ENCODE results near the gene ZDHHC7.

The ZDHHC7 gene

DNA sequence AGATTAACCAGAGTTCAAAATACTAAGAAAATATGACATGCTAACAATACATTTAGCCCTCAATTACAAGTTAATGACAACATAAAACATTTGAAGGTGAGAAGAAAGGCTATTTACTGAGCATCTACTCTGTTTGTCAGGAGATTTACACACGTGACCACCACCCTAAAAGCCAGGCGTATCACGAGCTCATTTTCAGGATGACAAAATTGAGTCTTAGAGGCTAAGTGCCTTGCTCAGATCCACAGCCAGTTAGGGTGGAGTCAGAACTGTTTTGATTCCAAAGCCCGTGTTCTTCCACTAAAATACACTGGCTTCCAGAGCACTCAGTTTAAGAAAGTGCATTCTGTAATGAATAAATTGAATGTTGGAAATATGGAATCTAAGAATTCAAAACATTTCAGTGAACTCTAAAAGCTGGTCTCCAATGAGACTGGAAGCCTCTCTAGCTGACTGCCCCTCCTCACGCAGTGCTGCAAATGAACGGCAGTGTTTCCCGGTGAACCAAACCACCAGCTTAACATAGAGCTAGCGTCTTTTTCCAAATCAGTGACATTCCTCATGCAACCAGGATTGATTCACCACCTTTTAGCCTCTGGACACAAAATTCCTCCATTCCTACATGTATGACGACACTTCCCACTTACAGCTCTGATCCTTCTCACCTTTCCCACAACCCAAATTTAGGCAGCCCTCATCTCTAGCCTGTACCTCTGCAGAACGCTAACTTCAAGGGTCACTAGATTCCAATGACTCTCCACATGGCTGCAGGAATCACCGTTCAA is 5.9 kb downstream of the ZDHHC7 start:
- CTCF ChIA-PET: interaction anchor here (1.0 to 2.2 kb wide), 5 partner anchors 10 to 251 kb away, joined by 3 to 8 read pairs (median 3); no protein-coding TSS in a partner anchor
- POLR2A ChIA-PET: interaction anchor here (0.5 kb wide), 1 partner anchor 1310 kb away, joined by 3 read pairs; no protein-coding TSS in a partner anchor
- no peak for DNase-seq (ENCODE audit: extremely low spot score)
- no peak for TF ChIP-seq CTCF (IDR thresholded peaks at IDR 0.05; ENCODE audit: control extremely low read depth, extremely low read depth, low read depth, missing control alignments)

GRCh38 chr16:85004587-85005205 is 6.6 kb downstream of the ZDHHC7 start:
- no peak for TF ChIP-seq CTCF (IDR thresholded peaks at IDR 0.05; ENCODE audit: control extremely low read depth, extremely low read depth, low read depth, missing control alignments)
- CTCF ChIA-PET: interaction anchor here (1.1 to 2.2 kb wide), 3 partner anchors 9 to 34 kb away, joined by 3 to 8 read pairs (median 6); no protein-coding TSS in a partner anchor
- POLR2A ChIA-PET: no interaction called here
- no peak for DNase-seq (ENCODE audit: extremely low spot score)

DNA sequence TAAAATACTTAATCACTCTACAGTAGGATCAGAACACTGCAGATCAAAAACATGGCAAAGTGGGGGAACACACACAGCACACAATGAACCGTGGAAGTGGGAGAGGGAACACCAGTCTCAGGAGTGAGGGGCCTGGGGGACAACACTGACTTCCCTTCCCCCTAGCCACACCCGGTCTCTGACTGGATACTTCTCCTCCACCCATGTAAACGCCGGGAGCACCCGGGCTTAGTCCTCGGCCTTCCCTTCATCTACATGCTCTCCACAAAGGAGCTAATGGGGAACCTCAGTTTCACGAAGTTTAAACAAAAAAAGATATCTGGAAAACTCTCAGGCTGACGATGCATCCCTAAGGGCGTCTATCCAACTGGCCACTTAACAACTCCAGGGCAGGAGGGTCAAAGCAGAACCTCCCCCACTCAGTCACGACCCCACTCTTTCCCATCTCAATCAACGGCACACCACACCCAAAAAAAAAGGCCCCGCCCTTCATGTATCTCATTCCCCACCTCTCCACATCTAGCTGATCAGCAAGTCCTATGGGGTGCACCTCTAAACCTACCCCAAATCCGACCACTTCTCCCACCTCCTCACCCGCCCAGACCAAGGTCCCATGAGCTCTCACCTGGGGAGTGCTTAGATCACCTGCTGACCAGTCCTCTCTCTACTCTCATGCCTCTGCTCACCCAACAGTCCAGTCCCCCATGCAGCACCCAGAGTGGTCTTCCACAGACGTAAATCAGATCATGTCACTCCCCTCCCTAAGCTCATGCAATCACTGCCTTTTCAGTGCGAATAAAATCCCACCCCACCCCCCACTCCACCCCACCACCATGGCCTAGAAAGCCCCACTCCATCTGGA is 7.4 kb downstream of the ZDHHC7 start:
- ChIA-PET CTCF (interaction anchor here (0.6 to 1.2 kb wide), 3 partner anchors 21 to 33 kb away, joined by 3 read pairs; no protein-coding TSS in a partner anchor), POLR2A (no interaction called here)
- no peak for TF ChIP-seq CTCF (IDR thresholded peaks at IDR 0.05; ENCODE audit: control extremely low read depth, extremely low read depth, low read depth, missing control alignments)
- DNase-seq (ENCODE audit: extremely low spot score): no peak

GRCh38 chr16:85003076-85003475 is 8.3 kb downstream of the ZDHHC7 start:
- POLR2A ChIA-PET: no interaction called here
- TF ChIP-seq CTCF (IDR thresholded peaks at IDR 0.05; ENCODE audit: control extremely low read depth, extremely low read depth, low read depth, missing control alignments): no peak
- CTCF ChIA-PET: interaction anchor here (1.2 kb wide), 1 partner anchor 22 kb away, joined by 3 read pairs; no protein-coding TSS in a partner anchor
- no peak for DNase-seq (ENCODE audit: extremely low spot score)

GRCh38 chr16:85002608-85003007 is 8.7 kb downstream of the ZDHHC7 start:
- POLR2A ChIA-PET: no interaction called here
- CTCF ChIA-PET: interaction anchor here (1.1 kb wide), 1 partner anchor 112 kb away, joined by 3 read pairs; no protein-coding TSS in a partner anchor
- no peak for DNase-seq (ENCODE audit: extremely low spot score)
- no peak for TF ChIP-seq CTCF (IDR thresholded peaks at IDR 0.05; ENCODE audit: control extremely low read depth, extremely low read depth, low read depth, missing control alignments)

DNA sequence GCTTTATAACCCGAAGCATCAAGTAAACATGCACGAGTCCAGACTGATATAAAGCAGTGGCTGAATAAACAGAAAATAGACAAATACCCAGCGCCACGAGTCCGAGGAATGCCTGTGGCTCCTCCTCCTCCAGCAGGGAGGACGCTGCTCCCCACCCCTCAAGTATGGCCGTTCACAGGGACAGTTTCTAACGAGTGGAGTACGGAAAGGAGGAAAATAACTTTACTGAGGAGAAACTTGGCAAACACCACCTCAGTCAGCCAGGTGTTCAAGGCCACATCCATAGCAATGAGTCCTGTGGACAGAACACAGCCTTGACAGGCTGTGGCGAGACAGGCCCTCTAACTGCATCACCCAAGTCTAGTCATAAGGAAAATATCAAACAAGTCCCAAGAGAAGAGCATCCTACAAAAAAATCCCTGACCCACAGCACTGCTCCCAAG is 9.2 kb downstream of the ZDHHC7 start:
- DNase-seq (ENCODE audit: extremely low spot score): no peak
- CTCF ChIA-PET: interaction anchor here (1.1 to 1.7 kb wide), 4 partner anchors 9 to 113 kb away, joined by 3 to 9 read pairs (median 4); partner anchors contain the start of gene ZDHHC7
- TF ChIP-seq CTCF (IDR thresholded peaks at IDR 0.05; ENCODE audit: control extremely low read depth, extremely low read depth, low read depth, missing control alignments): no peak
- POLR2A ChIA-PET: no interaction called here

Data from GM10248 (cell line).